Upper lobe of right lung (tissue), 1 donor: ENCODE results near the gene CDC37. TPM values are rescaled to one million over a fixed set of nuclear protein-coding genes. Genes with fewer than 3 reads are reported as not detected.
A peak's percentile ranks its signal among the peaks of the same experiment; 100 is the strongest.

Source experiments
- ATAC-seq: fragments of 200-7000 bp; cut with Tn5 transposase; one replicate; pipeline ENCODE4 v1.9.1; 2020; ENCODE audit warnings: mild to moderate bottlenecking, moderate library complexity
- DNase-seq: peaks from one replicate; pipeline ENCODE4 v3.0.0-alpha.2; 2020
- H3K27ac ChIP-seq: fragments of 200-600 bp; one replicate; pipeline ENCODE4 v1.8.0; 2022
- H3K27me3 ChIP-seq: fragments of 200-600 bp; one replicate; pipeline ENCODE4 v1.8.0; 2022; ENCODE audit warnings: mild to moderate bottlenecking
- H3K36me3 ChIP-seq: fragments of 200-600 bp; one replicate; pipeline ENCODE4 v1.8.0; 2022
- H3K4me1 ChIP-seq: fragments of 200-600 bp; one replicate; pipeline ENCODE4 v1.8.0; 2022
- H3K4me3 ChIP-seq: fragments of 200-600 bp; one replicate; pipeline ENCODE4 v1.8.0; 2022; ENCODE audit warnings: mild to moderate bottlenecking
- H3K9me3 ChIP-seq: fragments of 200-600 bp; one replicate; pipeline ENCODE4 v1.8.0; 2022
- CTCF ChIP-seq: fragments of 200-600 bp; IDR thresholded peaks from one replicate; pipeline ENCODE4 v1.8.0; 2022; ENCODE audit warnings: antibody characterized with exemption
- intact Hi-C: fragments of 100-400 bp; cut with DNase I; formaldehyde crosslinking; loops from one replicate; pipeline ENCODE4 v1.11.0; 2022
- long read RNA-seq: library from polyadenylated mRNA; unstranded; transcript quantifications from one replicate; pipeline ENCODE4 v2.0.0, GENCODE V29; 2021
- total RNA-seq: library from RNA; stranded (reverse); fragmentation: NEBNext Ultra II Directional; extraction: Animal tissue kit (Norgen Biotek cat#: 25700); gene quantifications from one replicate; pipeline ENCODE4 v1.2.1, GENCODE V29; 2021
- donor health status: DM: no; HTN: yes; CAD: no; lungs with severe emphysema.

The CDC37 gene
- 154 TPM for total RNA-seq
- long read RNA-seq, transcript CDC37-209 (7 exons, 1,377 nt), result minor isoform, 57 of 299 reads
- long read RNA-seq, transcript CDC37-201 (8 exons, 1,608 nt), result major isoform, 185 of 299 reads
- long read RNA-seq, partial matches to known transcripts, result 31 of 299 reads
- long read RNA-seq, other reads (novel, unspliced or antisense), result 26 of 299 reads

- intact Hi-C loops, result loop anchor here (5.0 kb wide), 1 partner anchor 146 kb away; no protein-coding TSS in a partner anchor
- peaks cover 7% of the 10 kb centered on the region for H3K27me3 ChIP-seq
- TF ChIP-seq CTCF, result no peak
- no peaks in the 10 kb centered on the region for H3K9me3 ChIP-seq
- peak within 1 kb of the TSS; percentile 71 for H3K27ac ChIP-seq
- H3K36me3 ChIP-seq, result peaks cover 8% of the 10 kb centered on the region
- DNase-seq, result peak; percentile 98
- peak within 1 kb of the TSS; percentile 89 for H3K4me3 ChIP-seq
- peaks cover 47% of the 10 kb centered on the region for H3K4me1 ChIP-seq
- peak; percentile 93 for ATAC-seq
These were observed at the start of gene CDC37 for GRCh38 chr19:10403137-10404021. CDC37 (minus strand) TSS chr19:10403542; CDS start chr19:10403479, 63 bp downstream.

- TF ChIP-seq CTCF, result no peak
- H3K27me3 ChIP-seq, result no peaks in the 10 kb centered on the region
These were observed 47.7 kb upstream of the CDC37 start for GRCh38 chr19:10450853-10451609.

GRCh38 chr19:10450191-10450852 is 47.0 kb upstream of the CDC37 start:
- ATAC-seq (no peak), DNase-seq (no peak)
- Histone ChIP-seq H3K9me3 (no peaks in the 10 kb centered on the region), H3K27ac (no peak overlapping the region), H3K36me3 (peaks cover 52% of the 10 kb centered on the region), H3K27me3 (no peaks in the 10 kb centered on the region), H3K4me1 (no peaks in the 10 kb centered on the region), H3K4me3 (no peak overlapping the region)
- intact Hi-C loops, result no loop called here
- no peak for TF ChIP-seq CTCF

More at GRCh38 chr19:10450853-10451609, 47.7 kb upstream of the CDC37 start:
- DNase-seq (no peak), ATAC-seq (peak; percentile 11)
- Histone ChIP-seq H3K4me3 (no peak overlapping the region), H3K9me3 (no peaks in the 10 kb centered on the region), H3K36me3 (peaks cover 51% of the 10 kb centered on the region), H3K27ac (no peak overlapping the region), H3K4me1 (no peaks in the 10 kb centered on the region)
- intact Hi-C loops, result no loop called here

DNA sequence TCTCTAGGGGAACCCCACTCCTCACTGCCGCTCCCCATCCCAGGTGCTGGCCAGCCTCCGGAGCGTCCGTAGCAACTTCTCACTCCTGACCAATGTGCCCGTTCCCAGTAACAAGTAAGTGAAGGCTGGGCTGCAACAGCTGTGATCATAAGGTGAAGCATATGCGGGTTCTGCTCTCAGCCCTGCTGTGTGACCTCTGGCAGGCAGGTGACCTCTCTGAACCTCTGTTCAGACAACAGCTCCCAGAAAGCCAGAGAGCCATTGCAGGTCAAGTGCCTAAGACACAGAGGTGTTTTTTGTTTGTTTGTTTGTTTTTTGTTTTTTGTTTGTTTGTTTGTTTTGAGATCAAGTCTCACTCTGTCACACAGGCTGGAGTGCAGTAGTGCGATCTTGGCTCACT is 45.7 kb upstream of the CDC37 start:
- Histone ChIP-seq H3K27ac (no peak overlapping the region), H3K36me3 (peaks cover 43% of the 10 kb centered on the region), H3K4me1 (no peaks in the 10 kb centered on the region), H3K4me3 (no peak overlapping the region), H3K9me3 (no peaks in the 10 kb centered on the region), H3K27me3 (no peaks in the 10 kb centered on the region)
- DNase-seq (no peak), ATAC-seq (no peak)
- intact Hi-C loops, result no loop called here
- TF ChIP-seq CTCF, result no peak

DNA sequence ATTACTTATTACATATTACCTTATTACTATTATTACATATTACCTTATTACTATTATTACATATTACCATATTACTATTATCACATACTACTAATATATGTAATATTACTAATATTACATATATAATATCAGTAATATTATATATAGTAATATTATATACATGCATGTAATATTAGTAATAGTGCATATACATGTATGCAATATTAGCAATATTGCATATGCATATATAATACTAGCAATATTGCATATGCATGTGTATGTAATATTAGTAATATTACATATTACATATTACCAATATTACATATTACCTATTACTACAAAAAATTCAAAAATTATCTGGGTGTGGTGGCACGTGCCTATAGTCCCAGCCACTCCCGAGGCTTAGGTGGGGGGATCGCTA is 39.4 kb upstream of the CDC37 start:
- H3K27me3 ChIP-seq, result no peaks in the 10 kb centered on the region
- intact Hi-C loops, result no loop called here
- no peak overlapping the region for H3K4me3 ChIP-seq
- H3K4me1 ChIP-seq, result no peaks in the 10 kb centered on the region
- peaks cover 20% of the 10 kb centered on the region for H3K36me3 ChIP-seq
- H3K27ac ChIP-seq, result no peak overlapping the region
- ATAC-seq, result no peak
- TF ChIP-seq CTCF, result no peak
- H3K9me3 ChIP-seq, result no peaks in the 10 kb centered on the region
- no peak for DNase-seq
